GM18909 (cell line): Measurements from ENCODE around the gene CPEB4.

ENCODE experiments used
- ATAC-seq: cut with Tn5 transposase; IDR thresholded peaks from one replicate; pipeline ENCODE4 v1.9.1; 2021; ENCODE audit warnings: mild to moderate bottlenecking; ENCODE audit not compliant: unreplicated experiment, poor library complexity

Gene CPEB4

DNA sequence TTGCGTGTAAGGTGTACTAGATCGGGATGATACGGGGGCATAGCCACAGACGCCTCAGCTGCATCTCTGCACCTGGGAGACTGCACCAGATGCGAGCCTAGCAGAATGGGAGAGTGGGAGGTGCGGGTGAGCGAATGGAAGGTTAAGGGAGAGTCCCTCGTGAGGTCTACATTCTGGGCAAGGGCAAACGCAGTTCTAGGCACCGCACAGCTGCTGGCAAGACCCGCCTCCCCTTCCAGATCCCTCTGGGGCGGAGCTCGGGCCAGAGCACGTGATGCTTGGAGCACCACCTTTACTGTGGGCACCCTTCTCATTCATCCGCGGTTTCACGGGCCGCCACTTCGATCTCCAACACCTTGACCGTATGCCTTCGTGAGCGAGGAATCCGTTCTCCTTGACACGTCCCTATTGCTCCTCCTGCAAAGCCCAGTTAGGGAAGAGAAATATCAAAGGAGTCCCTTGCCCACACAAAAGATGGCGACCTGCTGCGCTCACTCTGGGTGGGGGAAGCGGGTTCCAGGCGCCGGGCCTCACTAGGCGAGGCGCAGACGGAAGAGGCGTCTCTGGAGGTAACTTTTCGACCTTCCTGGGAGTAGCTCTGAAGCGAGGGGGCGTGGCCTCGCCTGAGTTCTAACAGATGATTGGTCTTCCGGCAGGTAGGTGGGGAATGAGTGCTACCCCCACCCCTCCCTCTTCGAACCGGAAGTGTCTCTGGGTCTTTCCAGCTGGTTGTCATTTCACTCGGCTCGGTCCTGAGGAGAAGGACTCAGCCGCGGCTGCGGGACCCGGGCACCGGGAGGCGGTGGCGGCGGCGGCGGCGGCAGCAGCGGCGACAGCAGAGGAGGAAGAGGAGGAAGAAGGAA is at the start of gene CPEB4:
Gene CPEB4, plus strand, starts transcription at position 740 of the 863 bp plus-strand sequence. CDS start 1,385 bp downstream, outside the sequence.
- peak; percentile 93 for ATAC-seq

DNA sequence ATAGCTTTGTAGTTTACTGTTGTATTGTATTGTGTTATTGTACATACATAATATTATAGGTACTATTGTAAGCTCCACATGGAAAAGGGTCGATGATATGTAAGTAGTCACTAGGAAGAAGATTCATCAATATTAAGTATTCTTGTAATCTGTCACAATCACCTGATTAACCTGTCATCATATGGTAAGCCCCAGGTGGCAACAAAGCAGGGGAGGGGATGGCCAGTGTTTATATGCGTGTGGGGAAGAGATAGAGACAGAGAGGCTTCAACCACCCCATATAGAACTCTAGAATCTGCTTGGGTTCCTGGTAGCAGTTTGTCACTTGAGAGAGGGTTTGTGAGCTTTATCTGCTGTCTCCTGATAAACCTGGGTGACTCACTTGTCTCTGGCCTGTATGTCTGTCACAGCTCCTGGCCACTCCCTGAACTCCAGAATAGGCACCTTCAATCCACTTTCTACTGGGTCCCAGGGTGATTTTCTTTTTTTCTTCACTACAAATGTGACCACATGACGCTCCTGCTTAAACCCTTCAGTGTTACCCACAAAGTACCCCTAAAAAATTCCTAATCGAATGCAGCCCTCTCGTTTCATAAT is 48.9 kb upstream of the CPEB4 start:
- no peak for ATAC-seq

GRCh38 chr5:173840111-173840983 is 47.8 kb upstream of the CPEB4 start:
- ATAC-seq, result no peak

DNA sequence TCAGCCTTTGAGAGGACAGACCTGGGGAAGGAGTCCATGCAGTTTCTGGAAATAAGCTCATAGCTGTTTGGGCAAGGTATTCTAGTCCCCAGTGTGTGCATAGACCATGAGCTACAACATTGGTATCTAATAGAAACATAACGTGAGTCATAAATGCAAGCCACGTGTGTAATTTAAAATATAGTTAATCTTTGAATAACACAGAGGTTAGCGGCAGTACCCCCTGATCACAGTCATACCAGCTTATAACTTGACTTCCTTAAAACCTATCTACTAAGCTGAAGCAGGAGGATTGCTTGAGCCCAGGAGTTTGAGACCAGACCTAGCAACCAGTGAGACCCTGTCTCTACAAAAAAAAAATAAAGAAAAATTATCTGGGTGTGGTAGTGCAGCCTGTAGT is 46.4 kb upstream of the CPEB4 start:
- no peak for ATAC-seq

DNA sequence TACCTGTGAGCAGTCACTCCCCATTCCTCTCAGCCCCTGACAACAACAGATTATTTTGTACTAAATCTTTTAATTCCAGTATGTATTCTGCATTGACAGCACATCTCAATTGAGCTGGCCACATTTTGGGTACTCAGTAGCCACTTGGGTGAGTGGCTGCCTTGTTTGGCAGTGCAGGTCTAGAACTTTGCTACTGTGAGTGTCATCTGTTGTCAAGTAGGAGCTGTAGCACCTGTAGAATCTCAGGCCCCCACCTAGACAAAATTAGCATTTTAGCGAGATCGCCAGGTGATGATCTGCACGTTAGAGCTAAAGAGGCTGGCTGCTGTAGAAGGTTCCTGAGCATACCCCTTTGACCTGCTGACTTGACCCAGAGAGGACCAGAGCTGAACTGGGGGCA is 44.4 kb upstream of the CPEB4 start:
- no peak for ATAC-seq

DNA sequence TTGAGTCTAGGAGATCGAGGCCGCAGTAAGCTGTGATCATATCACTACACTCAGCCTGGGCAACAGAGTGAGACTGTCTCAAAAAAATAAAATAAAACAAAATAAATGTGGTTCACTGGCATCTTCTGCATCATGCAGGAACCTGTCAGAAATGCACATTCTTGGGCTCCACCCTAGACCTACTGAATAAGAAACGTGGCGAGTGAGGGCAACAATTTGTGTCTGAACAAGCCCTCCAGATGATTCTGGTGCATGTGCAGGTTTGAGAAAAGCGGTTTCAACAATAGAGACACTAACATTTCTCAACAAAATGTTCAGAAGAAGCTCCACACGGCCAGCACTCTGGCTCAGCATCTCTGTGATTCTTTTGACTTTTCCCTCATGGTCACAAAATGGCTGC is 42.8 kb upstream of the CPEB4 start:
- ATAC-seq, result no peak

DNA sequence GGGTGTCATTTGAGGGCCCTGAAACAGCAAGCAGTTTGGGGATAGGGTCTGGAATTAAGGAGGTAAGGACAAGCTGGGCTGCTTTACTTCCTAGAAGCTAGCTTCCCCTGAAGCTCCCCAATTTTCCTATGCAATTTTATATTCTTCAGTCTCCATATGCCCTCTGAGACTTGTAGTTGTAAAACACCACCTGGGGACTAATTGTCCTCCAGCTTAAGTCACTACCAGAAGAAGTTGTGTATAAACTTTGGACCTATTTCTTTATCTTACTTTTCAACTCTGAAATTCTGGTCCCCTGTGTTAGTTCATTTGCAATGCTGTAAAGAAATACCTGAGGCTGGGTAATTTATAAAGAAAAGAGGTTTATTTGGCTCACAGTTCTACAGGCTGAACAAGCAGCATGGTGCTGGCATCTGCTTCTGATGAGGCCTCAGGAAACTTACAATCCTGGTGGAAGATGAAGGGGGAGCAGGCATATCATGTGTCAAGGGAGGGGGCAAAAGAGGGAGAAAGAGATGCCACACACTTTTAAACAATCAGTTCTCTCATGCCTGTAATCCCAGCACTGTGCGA is 41.1 kb upstream of the CPEB4 start:
- no peak for ATAC-seq

DNA sequence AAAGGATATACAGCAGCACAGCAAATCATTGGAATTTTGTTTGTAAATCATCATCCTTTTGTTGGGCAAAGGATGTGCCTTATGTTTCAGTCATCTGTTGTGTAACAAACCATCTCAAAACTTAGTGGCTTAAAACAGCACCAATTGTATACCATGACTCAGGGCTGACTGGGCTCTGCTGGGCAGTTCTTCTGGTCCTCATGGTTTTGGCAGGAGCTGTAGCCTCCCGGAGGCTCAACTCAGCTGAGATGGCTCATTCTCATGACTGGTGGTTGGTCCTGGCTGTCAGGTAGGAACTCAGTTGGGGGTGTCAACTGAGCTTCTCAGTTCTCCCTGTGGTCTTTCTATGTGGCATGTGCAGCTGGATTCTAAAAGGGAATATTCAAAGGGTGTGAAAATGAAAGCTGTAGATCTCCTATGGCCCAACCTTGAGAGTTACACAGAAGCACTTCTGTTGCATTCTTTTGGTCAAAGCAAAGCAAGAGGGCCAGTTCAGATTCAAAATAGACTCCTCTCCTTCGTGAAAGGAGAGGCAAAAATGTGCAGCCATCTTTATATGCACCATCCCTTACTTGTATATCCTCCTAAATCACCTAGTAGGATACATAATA is 39.1 kb upstream of the CPEB4 start:
- no peak for ATAC-seq

DNA sequence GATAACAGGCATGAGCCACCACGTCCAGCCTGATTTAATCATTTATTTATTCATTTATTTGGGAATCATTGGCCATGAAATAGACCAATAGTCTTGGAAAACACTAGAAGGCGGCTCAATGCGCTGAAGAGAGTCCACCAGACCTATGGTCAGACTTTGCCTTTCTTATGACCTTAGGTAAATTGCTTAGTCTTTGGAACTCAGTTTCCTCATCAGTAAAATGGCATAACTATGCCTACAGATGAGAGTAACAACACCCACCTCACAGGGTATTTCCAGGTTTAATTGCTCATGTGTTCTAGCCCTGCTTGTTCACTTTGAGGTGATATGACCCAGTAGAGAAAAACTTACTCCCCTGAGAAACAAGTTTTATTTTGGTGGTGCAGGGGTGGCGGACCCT is 38.2 kb upstream of the CPEB4 start:
- no peak for ATAC-seq

DNA sequence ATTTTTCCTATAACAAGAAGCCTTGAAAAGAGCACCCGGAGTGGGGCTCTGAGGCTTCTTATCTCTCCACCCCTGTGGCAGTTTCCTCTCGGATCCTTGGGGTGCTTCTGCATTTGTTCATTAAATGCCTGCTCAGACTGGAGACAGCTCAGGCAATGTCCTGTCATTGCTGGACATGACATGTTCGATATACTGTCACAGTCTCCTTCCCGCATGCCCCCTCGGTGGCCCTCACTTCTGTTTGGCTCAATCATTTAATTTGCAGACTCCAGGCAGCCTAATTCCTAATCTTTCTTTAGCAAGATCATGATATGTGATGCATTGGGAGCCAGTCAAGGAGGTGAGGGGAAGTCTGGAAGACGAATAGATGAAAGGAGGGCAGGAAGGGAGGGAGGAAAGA is 37.5 kb upstream of the CPEB4 start:
- ATAC-seq, result no peak

- no peak for ATAC-seq
Measured at GRCh38 chr5:173851595-173852243, 36.4 kb upstream of the CPEB4 start.

DNA sequence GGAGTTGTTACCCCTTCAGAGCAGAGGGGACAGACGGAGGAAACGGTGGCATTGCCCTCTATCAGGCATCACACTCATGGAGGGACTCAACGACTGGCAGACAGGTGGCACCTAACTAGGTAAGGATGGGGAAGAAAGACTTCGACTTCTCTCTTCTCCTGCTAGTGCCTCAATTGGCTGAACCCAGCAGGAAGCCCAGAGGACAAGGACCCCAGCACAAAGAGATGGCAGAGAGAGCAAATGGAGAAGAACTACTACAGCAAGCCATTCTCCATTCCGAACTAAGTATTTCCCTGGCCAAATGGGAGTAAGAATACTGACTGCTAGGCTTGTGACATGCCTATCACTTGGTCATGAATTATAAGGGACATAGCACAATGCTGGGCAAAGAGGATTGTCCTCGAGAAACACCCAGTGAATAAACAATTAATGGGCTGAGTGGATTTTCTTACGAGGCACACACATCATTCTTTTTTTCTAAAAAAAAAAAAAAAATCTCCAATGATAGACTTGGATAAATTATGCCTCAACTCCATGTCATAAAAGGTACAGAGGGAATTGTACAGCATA is 35.3 kb upstream of the CPEB4 start:
- no peak for ATAC-seq

GRCh38 chr5:173853370-173854131 is 34.6 kb upstream of the CPEB4 start:
- no peak for ATAC-seq

DNA sequence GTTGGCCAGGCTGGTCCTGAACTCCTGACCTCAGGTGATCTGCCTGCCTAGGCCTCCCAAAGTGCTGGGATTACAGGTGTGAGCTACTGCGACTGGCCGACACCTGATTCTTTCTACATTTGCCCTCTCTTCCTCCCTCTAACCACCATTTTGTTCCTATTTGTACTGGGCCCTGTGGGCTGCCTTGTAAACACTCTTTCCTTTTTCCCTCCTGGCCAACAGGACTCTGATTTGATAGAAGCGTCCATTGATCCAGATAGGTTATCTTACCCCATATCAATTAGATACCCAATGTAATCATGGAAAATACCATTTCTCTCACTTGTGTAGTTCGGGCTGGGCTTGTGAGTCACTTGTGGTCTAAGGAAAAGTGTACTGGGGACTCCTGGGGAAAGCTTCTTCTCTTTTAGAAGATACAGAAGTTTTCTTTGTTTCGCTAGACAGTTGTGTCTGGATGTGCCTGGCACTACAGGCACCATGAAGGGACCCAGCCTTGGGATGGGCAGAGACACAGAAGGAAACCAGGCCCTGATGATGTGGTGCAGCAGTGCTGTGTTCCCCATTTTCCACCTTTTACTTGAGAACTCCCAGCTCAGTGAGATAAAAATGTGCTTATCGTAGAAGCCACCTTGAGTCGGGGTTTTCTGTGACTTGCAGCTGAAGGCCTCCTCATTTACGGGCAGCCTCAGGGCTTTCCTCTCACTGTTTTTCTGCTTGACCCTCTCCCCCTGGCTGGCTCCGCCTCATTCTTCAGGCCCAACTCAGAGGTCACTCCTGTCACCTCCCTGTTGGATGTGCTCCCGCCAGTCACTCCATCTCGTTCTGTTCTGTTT is 32.8 kb upstream of the CPEB4 start:
- no peak for ATAC-seq

DNA sequence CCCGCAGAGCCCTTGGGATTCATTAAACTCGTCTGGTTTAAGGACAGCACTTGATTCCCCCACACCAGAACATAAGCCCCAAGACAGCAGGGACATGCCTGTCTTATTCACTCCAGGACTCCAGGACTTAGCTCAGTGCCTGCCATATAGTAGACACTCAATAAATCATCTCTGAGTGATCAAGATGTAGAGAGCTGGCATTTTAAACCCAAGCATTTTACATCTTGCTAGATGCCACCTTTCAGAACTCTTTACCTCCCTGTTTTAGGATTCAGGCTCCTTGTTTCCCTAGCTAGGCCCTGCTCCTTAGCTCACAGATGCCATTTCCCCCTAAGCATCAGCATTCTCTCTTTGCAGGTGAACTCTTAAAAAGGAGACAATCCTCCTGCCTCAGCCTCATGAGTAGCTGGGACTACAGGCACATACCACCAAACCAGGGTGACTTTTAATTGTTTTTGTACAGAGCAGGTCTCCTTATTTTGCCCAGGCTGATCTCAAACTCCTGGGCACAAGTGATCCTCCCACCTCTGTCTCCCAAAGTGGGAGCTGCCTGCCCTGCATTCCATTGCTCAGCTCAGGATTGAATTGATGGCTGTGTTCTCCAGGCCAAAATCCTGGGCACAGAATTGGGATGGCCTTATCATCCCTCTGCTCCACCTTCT is 32.0 kb upstream of the CPEB4 start:
- ATAC-seq, result no peak

DNA sequence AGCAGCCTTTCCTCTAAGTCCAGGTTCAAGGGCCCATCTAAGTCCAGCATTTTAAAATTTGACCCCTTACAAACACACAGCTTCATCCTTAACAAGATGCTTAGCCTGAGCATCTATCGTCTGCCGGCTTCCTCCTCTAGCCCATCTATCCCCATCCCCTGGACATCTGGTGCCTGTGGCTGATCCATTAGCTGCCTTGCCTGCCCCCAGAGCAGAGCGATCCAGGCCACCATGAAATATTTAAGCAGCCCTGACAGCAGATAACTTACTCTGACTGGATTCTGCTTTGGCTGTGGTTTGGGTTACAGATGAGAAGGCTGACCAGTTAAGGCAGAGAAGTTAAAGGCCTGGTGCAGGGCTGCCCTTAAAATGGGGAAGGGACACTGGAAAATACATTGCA is 30.9 kb upstream of the CPEB4 start:
- ATAC-seq, result no peak

DNA sequence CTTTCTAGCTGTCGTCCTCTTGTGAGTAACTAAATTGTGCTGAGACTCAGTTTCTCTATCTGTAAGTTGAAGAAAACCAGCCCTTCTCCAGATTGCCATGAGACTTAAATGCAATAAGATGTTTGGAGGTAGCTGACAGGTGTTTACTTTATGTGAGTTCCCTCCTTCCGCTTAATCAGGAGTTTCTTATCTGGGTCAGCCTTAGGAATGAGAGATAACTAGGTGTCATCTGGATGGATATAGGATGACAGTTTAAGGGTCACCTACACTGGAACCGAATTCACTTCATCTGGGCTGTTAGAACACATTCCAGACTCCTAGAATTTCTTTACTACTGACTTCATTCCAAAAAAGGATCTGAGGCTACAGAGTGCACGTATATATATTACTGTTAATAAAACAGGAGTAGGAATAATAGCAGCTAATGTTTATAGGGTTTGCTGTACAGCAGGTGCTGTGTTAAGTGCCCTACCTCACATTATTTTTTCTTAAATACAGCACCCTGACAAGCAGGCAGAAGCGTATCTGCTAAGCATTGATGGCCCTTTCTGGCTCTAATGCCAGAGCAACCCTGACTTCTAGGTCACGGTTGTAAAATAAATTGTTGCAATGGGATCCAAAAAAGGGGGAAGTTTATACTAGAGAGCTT is 30.0 kb upstream of the CPEB4 start:
- ATAC-seq, result no peak
